ENCODE results near the gene TEX12. TPM values are rescaled to one million over a fixed set of nuclear protein-coding genes. Genes with fewer than 3 reads are reported as not detected.

Gene TEX12
- total RNA-seq, 1 donor = not detected

GRCh38 chr11:112221274-112221835 is 54.2 kb downstream of the TEX12 start:
- Histone ChIP-seq H3K4me2 (ENCODE audit: insufficient read depth, low read length) (no peak overlapping the region), H2AFZ (ENCODE audit: low read length) (no peak overlapping the region), H3K27ac (ENCODE audit: low read depth, low read length) (no peak overlapping the region), H3K36me3 (ENCODE audit: insufficient read depth, low read length) (no peaks in the 10 kb centered on the region), H3K4me1 (ENCODE audit: insufficient read depth, low read length) (no peaks in the 10 kb centered on the region), H3K4me3 (ENCODE audit: insufficient read depth, low read length) (no peak overlapping the region), H4K20me1 (ENCODE audit: insufficient read depth, low read length) (no peaks in the 10 kb centered on the region), H3K9me3 (ENCODE audit: low read depth, low read length) (no peaks in the 10 kb centered on the region), H3K79me2 (ENCODE audit: insufficient read depth, low read length) (peaks cover 2% of the 10 kb centered on the region), H3K27me3 (ENCODE audit: insufficient read depth, low read length) (no peaks in the 10 kb centered on the region)
- TF ChIP-seq CTCF (IDR thresholded peaks at IDR 0.05; ENCODE audit: extremely low read depth, low read depth, low read length) = no peak
- DNase-seq (ENCODE audit: insufficient read length, low spot score, missing footprints) = no peak

Small RNA genes lying within 50 kb of the gene (small RNA-seq; reads per million reads assigned to genes)
- gene MRPS36P4 = not detected

Other genes starting within 250 kb of the TEX12 start
- gene C11orf52, start 248.5 kb upstream of the TEX12 start, total RNA-seq = 1.2 and 1.4 TPM in 2 replicates
- 27.4 and 28.6 TPM in 2 replicates for gene DIXDC1, start 230.0 kb upstream of the TEX12 start, total RNA-seq
- gene DLAT, start 142.0 kb upstream of the TEX12 start, total RNA-seq = 35.7 and 36.6 TPM in 2 replicates
- gene PIH1D2, start 93.4 kb upstream of the TEX12 start, total RNA-seq = 2.7 and 2.9 TPM in 2 replicates
- 33.9 and 37.6 TPM in 2 replicates for gene NKAPD1, start 93.1 kb upstream of the TEX12 start, total RNA-seq
- 34.2 and 39.8 TPM in 2 replicates for gene TIMM8B, start 80.6 kb upstream of the TEX12 start, total RNA-seq
- 100 and 119 TPM in 2 replicates for gene SDHD, start 80.5 kb upstream of the TEX12 start, total RNA-seq
- 0.59 TPM in 1 of 2 replicates, not detected in the other for gene IL18, start 3.3 kb upstream of the TEX12 start, total RNA-seq
- 0.72 and 2.4 TPM in 2 replicates for gene BCO2, start 8.1 kb downstream of the TEX12 start, total RNA-seq
- 48.0 and 56.5 TPM in 2 replicates for gene PTS, start 59.1 kb downstream of the TEX12 start, total RNA-seq
- gene PLET1, start 93.5 kb downstream of the TEX12 start, total RNA-seq = not detected in 2 replicates